GM06990 (cell line): Measurements from ENCODE around the gene CLDN18.

Source experiments
- DNase-seq: peaks from one replicate; pipeline ENCODE4 v3.0.0-alpha.2; 2011; ENCODE audit not compliant: insufficient read length; ENCODE audit errors: extremely low read depth
- H3K27me3 ChIP-seq: replicated peaks from 2 replicates; pipeline ENCODE4 v1.6.0; 2011; ENCODE audit warnings: low read length; ENCODE audit not compliant: control insufficient read depth, insufficient read depth
- H3K36me3 ChIP-seq: 2 replicates; pipeline ENCODE4 v1.5.1; 2011; ENCODE audit warnings: low read length; ENCODE audit not compliant: control insufficient read depth, insufficient read depth
- H3K4me3 ChIP-seq: replicated peaks from 2 replicates; pipeline ENCODE4 v1.5.1; 2011; ENCODE audit warnings: low read depth, mild to moderate bottlenecking, control low read depth, low read length
- CTCF ChIP-seq: IDR thresholded peaks from 2 replicates; pipeline ENCODE4 v1.5.1; 2011; ENCODE audit warnings: low read length, control low read depth, mild to moderate bottlenecking, inconsistent platforms; ENCODE audit not compliant: insufficient read depth, poor library complexity, severe bottlenecking

CLDN18 gene

GRCh38 chr3:138066383-138066782, 56.4 kb downstream of the CLDN18 start:
- Histone ChIP-seq H3K36me3 (no peaks in the 10 kb centered on the region), H3K27me3 (no peaks in the 10 kb centered on the region), H3K4me3 (no peak overlapping the region)
- DNase-seq, result peak; percentile 34
- no peak for TF ChIP-seq CTCF

GRCh38 chr3:138066972-138067371, 57.0 kb downstream of the CLDN18 start:
- DNase-seq, result no peak
- no peak overlapping the region for H3K4me3 ChIP-seq
- no peaks in the 10 kb centered on the region for H3K27me3 ChIP-seq
- H3K36me3 ChIP-seq, result no peaks in the 10 kb centered on the region
- TF ChIP-seq CTCF, result no peak

- TF ChIP-seq CTCF, result no peak
- H3K36me3 ChIP-seq, result no peaks in the 10 kb centered on the region
- no peak for DNase-seq
- H3K27me3 ChIP-seq, result no peaks in the 10 kb centered on the region
- H3K4me3 ChIP-seq, result no peak overlapping the region
Observed at GRCh38 chr3:138068046-138068445, 58.1 kb downstream of the CLDN18 start.

GRCh38 chr3:138068579-138069174, 58.7 kb downstream of the CLDN18 start:
- Histone ChIP-seq H3K4me3 (no peak overlapping the region), H3K36me3 (no peaks in the 10 kb centered on the region), H3K27me3 (no peaks in the 10 kb centered on the region)
- peak; percentile 56 for DNase-seq
- TF ChIP-seq CTCF, result peak; percentile 98

- Histone ChIP-seq H3K4me3 (no peak overlapping the region), H3K27me3 (no peaks in the 10 kb centered on the region), H3K36me3 (no peaks in the 10 kb centered on the region)
- no peak for DNase-seq
- TF ChIP-seq CTCF, result no peak
Observed at GRCh38 chr3:138070006-138070405, 60.0 kb downstream of the CLDN18 start.

GRCh38 chr3:138072796-138073195, 62.8 kb downstream of the CLDN18 start:
- H3K27me3 ChIP-seq, result 0 out of 2 replicates have a peak, but pooled peaks cover 2% of the 10 kb centered on the region
- DNase-seq, result no peak
- H3K36me3 ChIP-seq, result no peaks in the 10 kb centered on the region
- no peak for TF ChIP-seq CTCF
- H3K4me3 ChIP-seq, result no peak overlapping the region
